Dendritic cell treated with granulocyte-macrophage colony-stimulating factor and Interleukin-4, amounts not matched to agents 40 ng/mL and 50 ng/mL, for 4 days (primary cell): ENCODE measurements around the gene CTNNBL1.

Experiments used
- H3K27ac Mint-ChIP-seq: one replicate; pipeline ENCODE4 v1.8.0; 2022; ENCODE audit warnings: mild to moderate bottlenecking, mixed read lengths
- H3K27me3 Mint-ChIP-seq: one replicate; pipeline ENCODE4 v1.8.0; 2022; ENCODE audit warnings: mild to moderate bottlenecking, mixed read lengths
- H3K36me3 Mint-ChIP-seq: one replicate; pipeline ENCODE4 v1.8.0; 2022; ENCODE audit warnings: low read depth, mixed read lengths
- H3K4me1 Mint-ChIP-seq: one replicate; pipeline ENCODE4 v1.8.0; 2022; ENCODE audit warnings: low read depth, mixed read lengths
- H3K4me3 Mint-ChIP-seq: one replicate; pipeline ENCODE4 v1.8.0; 2022; ENCODE audit warnings: mild to moderate bottlenecking, moderate library complexity, mixed read lengths
- H3K9me3 Mint-ChIP-seq: one replicate; pipeline ENCODE4 v1.8.0; 2022; ENCODE audit warnings: mixed read lengths
- intact Hi-C: fragments of 100-400 bp; cut with micrococcal nuclease; formaldehyde crosslinking; loops from one replicate; pipeline ENCODE4 v1.15.0; 2022

The CTNNBL1 gene

GRCh38 chr20:37729452-37729851, 35.6 kb downstream of the CTNNBL1 start:
- intact Hi-C loops, result no loop called here
- peaks cover 40% of the 10 kb centered on the region for H3K36me3 Mint-ChIP-seq
- peaks cover 29% of the 10 kb centered on the region for H3K4me1 Mint-ChIP-seq
- H3K4me3 Mint-ChIP-seq, result no peak overlapping the region
- no peak overlapping the region for H3K27ac Mint-ChIP-seq
- no peaks in the 10 kb centered on the region for H3K9me3 Mint-ChIP-seq
- H3K27me3 Mint-ChIP-seq, result no peaks in the 10 kb centered on the region

GRCh38 chr20:37729909-37730308, 36.1 kb downstream of the CTNNBL1 start:
- intact Hi-C loops, result no loop called here
- Mint-ChIP-seq H3K9me3 (no peaks in the 10 kb centered on the region), H3K4me3 (no peak overlapping the region), H3K27ac (no peak overlapping the region), H3K4me1 (peaks cover 28% of the 10 kb centered on the region), H3K36me3 (peaks cover 45% of the 10 kb centered on the region), H3K27me3 (no peaks in the 10 kb centered on the region)

GRCh38 chr20:37733416-37733815, 39.6 kb downstream of the CTNNBL1 start:
- H3K36me3 Mint-ChIP-seq, result peaks cover 78% of the 10 kb centered on the region
- H3K27ac Mint-ChIP-seq, result no peak overlapping the region
- H3K9me3 Mint-ChIP-seq, result no peaks in the 10 kb centered on the region
- no peak overlapping the region for H3K4me3 Mint-ChIP-seq
- no peaks in the 10 kb centered on the region for H3K27me3 Mint-ChIP-seq
- intact Hi-C loops, result no loop called here
- H3K4me1 Mint-ChIP-seq, result peaks cover 14% of the 10 kb centered on the region

GRCh38 chr20:37734228-37734985, 40.6 kb downstream of the CTNNBL1 start:
- intact Hi-C loops, result no loop called here
- H3K36me3 Mint-ChIP-seq, result peaks cover 86% of the 10 kb centered on the region
- H3K9me3 Mint-ChIP-seq, result no peaks in the 10 kb centered on the region
- no peak overlapping the region for H3K4me3 Mint-ChIP-seq
- no peaks in the 10 kb centered on the region for H3K27me3 Mint-ChIP-seq
- H3K4me1 Mint-ChIP-seq, result peaks cover 10% of the 10 kb centered on the region
- no peak overlapping the region for H3K27ac Mint-ChIP-seq

- Mint-ChIP-seq H3K4me3 (no peak overlapping the region), H3K9me3 (no peaks in the 10 kb centered on the region), H3K36me3 (peaks cover 91% of the 10 kb centered on the region), H3K4me1 (peaks cover 10% of the 10 kb centered on the region), H3K27me3 (no peaks in the 10 kb centered on the region), H3K27ac (no peak overlapping the region)
- intact Hi-C loops, result no loop called here
These were observed 41.7 kb downstream of the CTNNBL1 start for GRCh38 chr20:37735541-37735940.

GRCh38 chr20:37736132-37736531, 42.3 kb downstream of the CTNNBL1 start:
- H3K27me3 Mint-ChIP-seq, result no peaks in the 10 kb centered on the region
- no peaks in the 10 kb centered on the region for H3K9me3 Mint-ChIP-seq
- H3K4me1 Mint-ChIP-seq, result peaks cover 10% of the 10 kb centered on the region
- no peak overlapping the region for H3K4me3 Mint-ChIP-seq
- intact Hi-C loops, result no loop called here
- H3K36me3 Mint-ChIP-seq, result peaks cover 96% of the 10 kb centered on the region
- no peak overlapping the region for H3K27ac Mint-ChIP-seq

- Mint-ChIP-seq H3K4me1 (peaks cover 6% of the 10 kb centered on the region), H3K36me3 (peaks cover 94% of the 10 kb centered on the region), H3K27ac (no peak overlapping the region), H3K9me3 (no peaks in the 10 kb centered on the region), H3K27me3 (no peaks in the 10 kb centered on the region), H3K4me3 (no peak overlapping the region)
- intact Hi-C loops, result no loop called here
These were observed 44.1 kb downstream of the CTNNBL1 start for GRCh38 chr20:37737826-37738420.

- Mint-ChIP-seq H3K27ac (no peak overlapping the region), H3K9me3 (no peaks in the 10 kb centered on the region), H3K4me3 (no peak overlapping the region), H3K27me3 (no peaks in the 10 kb centered on the region), H3K36me3 (peaks cover 77% of the 10 kb centered on the region), H3K4me1 (no peaks in the 10 kb centered on the region)
- intact Hi-C loops, result no loop called here
These were observed 47.2 kb downstream of the CTNNBL1 start for GRCh38 chr20:37741055-37741454.

- Mint-ChIP-seq H3K4me1 (no peaks in the 10 kb centered on the region), H3K27ac (no peak overlapping the region), H3K4me3 (no peak overlapping the region), H3K9me3 (no peaks in the 10 kb centered on the region), H3K36me3 (peaks cover 78% of the 10 kb centered on the region), H3K27me3 (no peaks in the 10 kb centered on the region)
- intact Hi-C loops, result no loop called here
These were observed 47.7 kb downstream of the CTNNBL1 start for GRCh38 chr20:37741570-37741969.

- Mint-ChIP-seq H3K27ac (no peak overlapping the region), H3K27me3 (no peaks in the 10 kb centered on the region), H3K4me1 (no peaks in the 10 kb centered on the region), H3K36me3 (peaks cover 77% of the 10 kb centered on the region), H3K4me3 (no peak overlapping the region), H3K9me3 (no peaks in the 10 kb centered on the region)
- intact Hi-C loops, result no loop called here
These were observed 48.3 kb downstream of the CTNNBL1 start for GRCh38 chr20:37742131-37742530.

GRCh38 chr20:37744347-37744746, 50.5 kb downstream of the CTNNBL1 start:
- H3K4me1 Mint-ChIP-seq, result no peaks in the 10 kb centered on the region
- no peaks in the 10 kb centered on the region for H3K27me3 Mint-ChIP-seq
- no peaks in the 10 kb centered on the region for H3K9me3 Mint-ChIP-seq
- H3K27ac Mint-ChIP-seq, result no peak overlapping the region
- peaks cover 75% of the 10 kb centered on the region for H3K36me3 Mint-ChIP-seq
- no peak overlapping the region for H3K4me3 Mint-ChIP-seq
- intact Hi-C loops, result no loop called here

GRCh38 chr20:37745553-37745952, 51.7 kb downstream of the CTNNBL1 start:
- Mint-ChIP-seq H3K4me3 (no peak overlapping the region), H3K27me3 (no peaks in the 10 kb centered on the region), H3K27ac (no peak overlapping the region), H3K4me1 (no peaks in the 10 kb centered on the region), H3K36me3 (peaks cover 75% of the 10 kb centered on the region), H3K9me3 (no peaks in the 10 kb centered on the region)
- intact Hi-C loops, result no loop called here

- Mint-ChIP-seq H3K27me3 (no peaks in the 10 kb centered on the region), H3K36me3 (peaks cover 68% of the 10 kb centered on the region), H3K27ac (no peak overlapping the region), H3K4me1 (no peaks in the 10 kb centered on the region), H3K9me3 (no peaks in the 10 kb centered on the region), H3K4me3 (no peak overlapping the region)
- intact Hi-C loops, result no loop called here
These were observed 54.2 kb downstream of the CTNNBL1 start for GRCh38 chr20:37748015-37748414.

- Mint-ChIP-seq H3K36me3 (peaks cover 72% of the 10 kb centered on the region), H3K4me3 (no peak overlapping the region), H3K9me3 (no peaks in the 10 kb centered on the region), H3K4me1 (no peaks in the 10 kb centered on the region), H3K27ac (no peak overlapping the region), H3K27me3 (no peaks in the 10 kb centered on the region)
- intact Hi-C loops, result no loop called here
These were observed 55.4 kb downstream of the CTNNBL1 start for GRCh38 chr20:37749218-37749617.
